Stimulated activated CD8-positive, alpha-beta memory T cell treated with anti-CD3 and anti-CD28 coated beads, Interleukin-7, amount 100 ng/mL, for 24 hours (primary cell): ENCODE results near the gene PHRF1.

Experiments used
- DNase-seq: peaks from one replicate; pipeline ENCODE4 v3.0.0-alpha.2; 2020; ENCODE audit warnings: low read depth

The PHRF1 gene

GRCh38 chr11:557328-558132 lies 18.7 kb upstream of the PHRF1 start:
- DNase-seq: no peak

GRCh38 chr11:558503-558902 lies 17.8 kb upstream of the PHRF1 start:
- no peak for DNase-seq

- DNase-seq: no peak
Observed at GRCh38 chr11:559020-559620, 17.1 kb upstream of the PHRF1 start.

GRCh38 chr11:559712-560304 lies 16.5 kb upstream of the PHRF1 start:
- DNase-seq: no peak

GRCh38 chr11:560305-561147 lies 15.7 kb upstream of the PHRF1 start, which contains the start of the genes LMNTD2 and RASSF7:
TSS of gene LMNTD2 (minus strand) at chr11:560738. CDS start at chr11:560716, 22 bp downstream.
TSS of gene RASSF7 (plus strand) at chr11:560970. CDS start at chr11:561769, 799 bp downstream.
- DNase-seq: peak; percentile 92

- DNase-seq: no peak
Observed at GRCh38 chr11:561148-562003, 14.9 kb upstream of the PHRF1 start.

- DNase-seq: no peak
Observed at GRCh38 chr11:562046-562645, 14.1 kb upstream of the PHRF1 start.

GRCh38 chr11:563066-563811 lies 13.0 kb upstream of the PHRF1 start:
- DNase-seq: no peak

- no peak for DNase-seq
Observed at GRCh38 chr11:563812-564578, 12.3 kb upstream of the PHRF1 start.

GRCh38 chr11:565921-566509 lies 10.3 kb upstream of the PHRF1 start:
- DNase-seq: no peak

- DNase-seq: no peak
Observed at GRCh38 chr11:567011-567628, 9.2 kb upstream of the PHRF1 start.

GRCh38 chr11:567629-568292 lies 8.5 kb upstream of the PHRF1 start:
- DNase-seq: no peak

GRCh38 chr11:568306-569157 lies 7.7 kb upstream of the PHRF1 start:
- peak; percentile 74 for DNase-seq

GRCh38 chr11:569158-569885 lies 6.9 kb upstream of the PHRF1 start:
- no peak for DNase-seq

- no peak for DNase-seq
Observed at GRCh38 chr11:571802-572185, 4.5 kb upstream of the PHRF1 start.

GRCh38 chr11:573146-573759 lies 3.0 kb upstream of the PHRF1 start:
- no peak for DNase-seq
